Psoas muscle (tissue), 8 donors: ENCODE results near the gene FAM171A1. TPM values are rescaled to one million over a fixed set of nuclear protein-coding genes. Genes with fewer than 3 reads are reported as not detected.

Source experiments
- ATAC-seq, 4 donors: fragments of 200-7000 bp; cut with Tn5 transposase; one replicate each; pipeline ENCODE4 v1.9.1; 2020; ENCODE audit warnings: moderate library complexity in 3 of 4, mild to moderate bottlenecking in 2 of 4
- DNase-seq, 2 donors: peaks; one replicate each; pipeline ENCODE4 v3.0.0-alpha.2; 2020
- H3K27ac ChIP-seq: fragments of 200-600 bp; one replicate; pipeline ENCODE4 v1.8.0; 2022
- H3K27me3 ChIP-seq, 3 donors: fragments of 200-600 bp in 1 of 3; one replicate each; pipeline versions ENCODE4 v1.6.1 to v1.8.0; 2013 to 2022; ENCODE audit warnings: low read length in 2 of 3, mild to moderate bottlenecking in 2 of 3, moderate library complexity in 1 of 3; ENCODE audit not compliant: insufficient read depth in 3 of 3
- H3K36me3 ChIP-seq, 2 donors: fragments of 200-600 bp in 1 of 2; one replicate each; pipeline versions ENCODE4 v1.6.1 to v1.8.0; 2013 to 2022; ENCODE audit warnings: low read depth in 1 of 2, mild to moderate bottlenecking in 1 of 2, moderate library complexity in 1 of 2; ENCODE audit not compliant: insufficient read depth in 1 of 2
- H3K4me1 ChIP-seq: fragments of 200-600 bp; one replicate; pipeline ENCODE4 v1.8.0; 2022
- H3K4me3 ChIP-seq: fragments of 200-600 bp; one replicate; pipeline ENCODE4 v1.8.0; 2022; ENCODE audit warnings: mild to moderate bottlenecking
- H3K9me3 ChIP-seq: fragments of 200-600 bp; one replicate; pipeline ENCODE4 v1.8.0; 2022
- WGBS, 3 donors: extraction: QIAGEN DNeasy Blood & Tissue Kit; methylation state at CpG; one replicate each; pipeline versions ENCODE4 v1.1.6 to v1.1.7; 2013; 5-methylcytosine and 5-hydroxymethylcytosine counted together
- intact Hi-C, 2 donors: fragments of 100-400 bp; cut with DNase I; formaldehyde crosslinking; loops; one replicate each; pipeline versions ENCODE4 v1.11.0 to v1.14.2; 2022
- polyA plus RNA-seq, 3 donors: library from polyadenylated mRNA; stranded (reverse); fragments of 200-250 nt; gene quantifications; one replicate each; pipeline ENCODE4 v1.2.3, GENCODE V29; 2013
- total RNA-seq, 4 donors: library from RNA; stranded (reverse); fragmentation: NEBNext Ultra II Directional in 2 of 4; extraction: Animal tissue kit (Norgen Biotek cat#: 25700) in 2 of 4; gene quantifications; one replicate each; pipeline versions ENCODE4 v1.2.1 to v1.2.4, GENCODE V29; 2021 to 2023
- TF ChIP-seq, protein P1 (sequence below): fragments of 200-600 bp; IDR thresholded peaks from one replicate; pipeline ENCODE4 v1.8.0; 2022; ENCODE audit warnings: antibody characterized with exemption
- donor health status: healthy with polysubstance abuse.
- donor health status: DM: no; HTN: no; CAD: no; lungs with moderate emphysema.
- donor health status: Bipolar disorder and iron deficiency.
- donor health status: healthy.
- donor health status: DM: yes; HTN: yes; CAD: no.
- donor health status: DM: no; HTN: no; CAD: no.
- donor health status: DM: no; HTN: no; CAD: no.
- donor health status: DM: yes; HTN: yes; CAD: no.

The FAM171A1 gene
- total and polyA plus RNA-seq, 7 donors, result 3.9 to 10.5 (median 5.0) TPM

DNA sequence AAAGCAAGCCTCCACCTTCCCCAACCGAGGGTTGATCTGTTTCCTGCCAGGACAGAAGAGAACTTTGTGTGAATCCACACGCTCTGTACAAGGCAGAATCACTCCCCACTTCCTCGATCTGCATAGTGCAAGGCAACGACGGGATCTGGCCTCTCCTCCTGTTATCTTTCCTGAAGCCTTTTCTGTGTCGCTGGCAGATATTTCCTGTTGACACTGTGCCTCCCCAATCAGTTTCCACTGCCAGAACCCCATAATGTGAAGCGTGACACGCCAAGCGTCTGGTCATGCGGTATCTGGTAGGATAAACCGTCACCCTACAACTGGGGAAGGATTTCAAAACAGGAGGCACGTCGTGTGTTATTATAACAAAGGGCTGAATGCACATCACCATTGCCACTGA is 57.2 kb downstream of the FAM171A1 start:
- H3K27me3 ChIP-seq, result no peaks in the 10 kb centered on the region
- WGBS, 3 donors, result 29% methylated on average over 13 of the region's 13 CpGs
- no peak overlapping the region for H3K27ac ChIP-seq
- no peaks in the 10 kb centered on the region for H3K9me3 ChIP-seq
- TF ChIP-seq, protein P1, sequence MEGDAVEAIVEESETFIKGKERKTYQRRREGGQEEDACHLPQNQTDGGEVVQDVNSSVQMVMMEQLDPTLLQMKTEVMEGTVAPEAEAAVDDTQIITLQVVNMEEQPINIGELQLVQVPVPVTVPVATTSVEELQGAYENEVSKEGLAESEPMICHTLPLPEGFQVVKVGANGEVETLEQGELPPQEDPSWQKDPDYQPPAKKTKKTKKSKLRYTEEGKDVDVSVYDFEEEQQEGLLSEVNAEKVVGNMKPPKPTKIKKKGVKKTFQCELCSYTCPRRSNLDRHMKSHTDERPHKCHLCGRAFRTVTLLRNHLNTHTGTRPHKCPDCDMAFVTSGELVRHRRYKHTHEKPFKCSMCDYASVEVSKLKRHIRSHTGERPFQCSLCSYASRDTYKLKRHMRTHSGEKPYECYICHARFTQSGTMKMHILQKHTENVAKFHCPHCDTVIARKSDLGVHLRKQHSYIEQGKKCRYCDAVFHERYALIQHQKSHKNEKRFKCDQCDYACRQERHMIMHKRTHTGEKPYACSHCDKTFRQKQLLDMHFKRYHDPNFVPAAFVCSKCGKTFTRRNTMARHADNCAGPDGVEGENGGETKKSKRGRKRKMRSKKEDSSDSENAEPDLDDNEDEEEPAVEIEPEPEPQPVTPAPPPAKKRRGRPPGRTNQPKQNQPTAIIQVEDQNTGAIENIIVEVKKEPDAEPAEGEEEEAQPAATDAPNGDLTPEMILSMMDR, result no peak
- H3K4me3 ChIP-seq, result no peak overlapping the region
- DNase-seq (no peak), ATAC-seq (no peak)
- H3K36me3 ChIP-seq, result no peaks in the 10 kb centered on the region
- no peaks in the 10 kb centered on the region for H3K4me1 ChIP-seq
- intact Hi-C loops, result no loop called here

DNA sequence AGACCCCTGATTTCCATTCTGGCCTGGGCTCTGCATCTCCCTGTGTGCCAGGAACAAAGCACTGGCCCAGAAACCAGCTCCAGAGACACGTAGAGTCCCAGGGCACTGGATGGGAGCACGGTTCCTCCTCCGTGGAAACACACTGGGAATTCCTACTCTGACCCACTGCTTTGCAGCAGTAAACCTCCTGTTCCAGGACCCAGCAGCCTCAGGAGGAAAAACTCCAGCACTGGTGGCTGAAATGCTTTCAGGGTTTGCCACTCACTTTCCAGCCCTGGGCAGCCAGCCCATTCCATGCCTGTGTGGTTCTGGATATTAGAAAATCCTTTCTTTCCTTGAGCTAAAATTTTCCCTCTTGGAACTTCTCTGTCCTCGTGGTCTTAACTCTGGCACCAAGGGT is 58.0 kb downstream of the FAM171A1 start:
- Histone ChIP-seq H3K36me3 (no peaks in the 10 kb centered on the region), H3K4me3 (no peak overlapping the region), H3K27ac (no peak overlapping the region), H3K9me3 (no peaks in the 10 kb centered on the region), H3K4me1 (no peaks in the 10 kb centered on the region), H3K27me3 (no peaks in the 10 kb centered on the region)
- 43 to 56% (median 45%) methylated on average over 4 of the region's 4 CpGs for WGBS, 3 donors
- DNase-seq (no peak), ATAC-seq (no peak)
- intact Hi-C loops, result no loop called here
- TF ChIP-seq, protein P1, result no peak

DNA sequence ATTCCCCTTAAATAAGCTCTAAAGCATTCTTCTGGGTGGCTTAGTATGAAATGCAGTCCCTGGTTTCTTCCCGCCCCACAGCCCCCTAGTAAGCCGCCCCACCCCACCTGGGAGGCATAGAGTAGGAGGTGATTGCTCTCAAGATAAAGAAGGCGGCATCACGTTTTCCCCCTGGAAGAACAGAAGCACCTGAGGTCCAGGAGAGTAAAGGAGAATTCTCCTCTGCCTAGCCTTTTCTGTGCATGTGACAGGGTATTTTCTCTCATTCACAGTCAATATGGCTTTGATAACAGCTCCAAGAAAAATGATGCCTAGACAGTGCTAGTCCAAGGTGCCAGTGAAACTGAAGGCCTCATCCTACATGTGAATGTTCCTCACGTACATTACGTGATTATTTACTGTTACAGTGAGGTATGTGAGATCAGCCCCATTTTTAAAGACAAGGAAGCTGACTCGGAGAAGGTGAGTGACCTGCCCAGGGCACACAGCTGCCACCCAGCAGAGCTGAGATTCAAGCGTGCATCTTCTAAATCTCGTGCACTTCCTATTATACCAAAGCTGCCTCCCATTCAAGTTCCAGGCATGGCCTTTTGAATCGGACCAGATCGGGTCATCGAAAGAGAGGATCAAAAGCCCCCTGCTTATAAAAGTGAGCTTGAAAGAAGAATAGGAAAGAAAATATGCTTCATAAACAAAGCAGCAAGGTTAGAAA is 59.4 kb downstream of the FAM171A1 start:
- no peaks in the 10 kb centered on the region for H3K36me3 ChIP-seq
- WGBS, 3 donors, result 83 to 94% (median 92%) methylated on average over 12 of the region's 12 CpGs

DNA sequence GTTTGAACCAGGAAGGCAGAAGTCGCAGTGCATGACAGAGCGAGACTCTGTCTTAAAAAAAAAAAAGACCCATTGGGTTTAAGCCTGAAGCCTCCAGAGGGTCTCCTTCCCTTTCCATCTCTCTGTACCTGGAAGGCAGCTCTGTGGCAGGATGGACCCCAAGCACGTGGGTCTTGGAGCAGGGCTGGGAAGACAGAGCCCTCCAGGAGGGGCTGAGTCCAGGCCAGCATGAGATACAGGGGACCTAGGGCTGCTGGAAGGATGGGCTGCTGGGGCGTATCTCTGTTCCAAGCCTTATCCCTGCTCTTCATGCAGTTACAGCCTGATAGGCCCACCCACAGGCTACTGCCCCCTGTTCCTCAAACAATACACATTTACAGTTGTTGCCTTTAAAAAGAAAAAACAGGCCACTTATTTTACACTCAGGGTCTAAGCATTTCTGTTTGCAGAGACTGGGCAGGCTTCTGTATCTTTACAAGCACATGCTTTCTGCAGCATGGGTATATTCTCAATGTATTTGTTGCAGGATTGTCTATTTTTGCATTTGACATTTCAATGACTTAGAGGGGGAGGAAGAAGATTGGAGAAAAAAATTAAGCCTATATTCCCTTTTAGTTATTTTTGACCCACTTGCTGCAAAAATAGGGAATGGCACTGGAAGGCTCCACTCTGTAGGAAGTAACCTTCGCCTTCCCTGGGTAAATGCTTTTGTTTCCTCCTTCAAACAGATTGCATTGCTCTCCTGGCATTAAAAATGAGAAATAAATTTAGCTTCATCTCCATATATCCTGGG is 60.1 kb downstream of the FAM171A1 start:
- TF ChIP-seq, protein P1, result no peak
- intact Hi-C loops, result no loop called here
- Histone ChIP-seq H3K27me3 (no peaks in the 10 kb centered on the region), H3K4me1 (no peaks in the 10 kb centered on the region), H3K9me3 (no peaks in the 10 kb centered on the region), H3K4me3 (no peak overlapping the region), H3K27ac (no peak overlapping the region), H3K36me3 (no peaks in the 10 kb centered on the region)
- no peak for DNase-seq
- no peak for ATAC-seq
- 94 to 99% (median 97%) methylated on average over 5 of the region's 5 CpGs for WGBS, 3 donors

More for the DNA sequence above, 59.4 kb downstream of the FAM171A1 start:
- TF ChIP-seq, protein P1, result no peak
- Histone ChIP-seq H3K9me3 (no peaks in the 10 kb centered on the region), H3K4me1 (no peaks in the 10 kb centered on the region), H3K4me3 (no peak overlapping the region), H3K27me3 (no peaks in the 10 kb centered on the region), H3K27ac (no peak overlapping the region)
- intact Hi-C loops, result no loop called here
- DNase-seq (no peak), ATAC-seq (no peak)
